Measurements from ENCODE around the gene P2RX5. TPM values are rescaled to one million over a fixed set of nuclear protein-coding genes. Genes with fewer than 3 reads are reported as not detected.
A peak's percentile ranks its signal among the peaks of the same experiment; 100 is the strongest.

P2RX5 gene
- polyA plus RNA-seq, 1 donor (not counting 4 experiments of a cell fraction or from before 2014, with no cell fraction given), result 0.43 TPM

GRCh38 chr17:3669085-3669347 lies 26.9 kb downstream of the P2RX5 start:
- Histone ChIP-seq H3K9me3 (ENCODE audit: control insufficient read depth, low read depth, low read length) (no peaks in the 10 kb centered on the region), H3K27ac (ENCODE audit: control insufficient read depth, insufficient read depth, low read length) (peak overlapping the region; percentile 83), H3K4me1 (ENCODE audit: control insufficient read depth, extremely low read depth, insufficient read depth, low read length) (peaks cover 30% of the 10 kb centered on the region), H3K27me3 (ENCODE audit: control insufficient read depth, extremely low read depth, insufficient read depth, low read length) (no peaks in the 10 kb centered on the region), H2AFZ (ENCODE audit: control insufficient read depth, low read length) (peak overlapping the region; percentile 83), H3K9me1 (ENCODE audit: control insufficient read depth, extremely low read depth, insufficient read depth, low read length) (peaks cover 5% of the 10 kb centered on the region), H3K36me3 (ENCODE audit: control insufficient read depth in 2 of 2, extremely low read depth in 1 of 2, insufficient read depth in 2 of 2, low read length in 2 of 2) (peaks cover 11 to 27% of the 10 kb centered on the region in 2 experiments), H3K4me3 (ENCODE audit: control insufficient read depth in 2 of 3, extremely low read depth in 1 of 3, insufficient read depth in 2 of 3, low read depth in 1 of 3, low read length in 3 of 3) (peak overlapping the region; percentile 96 to 99 (median 98)), H3K4me2 (ENCODE audit: control insufficient read depth, extremely low read depth, insufficient read depth, low read depth, low read length) (peak overlapping the region; percentile 98), H3K79me2 (ENCODE audit: control insufficient read depth, insufficient read depth, low read length) (peaks cover 50% of the 10 kb centered on the region), H3K9ac (ENCODE audit: control insufficient read depth, extremely low read depth, insufficient read depth, low read length) (peak overlapping the region; percentile 96), H4K20me1 (ENCODE audit: control insufficient read depth, extremely low read depth, insufficient read depth, low read length) (peaks cover 12% of the 10 kb centered on the region)
- dilution Hi-C loops (cut with MboI; ENCODE audit: extremely low pct_ligation_motif_present, low sequenced_read_pairs), result no loop called here
- TF ChIP-seq CTCF (optimal IDR thresholded peaks at IDR 0.05 in 1 of 3, IDR thresholded peaks at IDR 0.05 in 1 of 3, conservative IDR thresholded peaks at IDR 0.05 in 1 of 3; ENCODE audit: extremely low read depth in 1 of 3, insufficient read depth in 2 of 3, low read length in 3 of 3) (no peak), EZH2 (IDR thresholded peaks at IDR 0.05; ENCODE audit: low read length) (no peak)
- FAIRE-seq, result no peak
- no peak for DNase-seq (ENCODE audit: low read depth, low spot score)

- Histone ChIP-seq H3K4me1 (ENCODE audit: control insufficient read depth, extremely low read depth, insufficient read depth, low read length) (peaks cover 30% of the 10 kb centered on the region), H2AFZ (ENCODE audit: control insufficient read depth, low read length) (peak within 1 kb of the TSS; percentile 83), H3K27ac (ENCODE audit: control insufficient read depth, insufficient read depth, low read length) (peak within 1 kb of the TSS; percentile 88), H3K79me2 (ENCODE audit: control insufficient read depth, insufficient read depth, low read length) (peaks cover 50% of the 10 kb centered on the region), H3K36me3 (ENCODE audit: control insufficient read depth in 2 of 2, extremely low read depth in 1 of 2, insufficient read depth in 2 of 2, low read length in 2 of 2) (peaks cover 16 to 31% of the 10 kb centered on the region in 2 experiments), H3K9me3 (ENCODE audit: control insufficient read depth, low read depth, low read length) (no peaks in the 10 kb centered on the region), H4K20me1 (ENCODE audit: control insufficient read depth, extremely low read depth, insufficient read depth, low read length) (peaks cover 12% of the 10 kb centered on the region), H3K9me1 (ENCODE audit: control insufficient read depth, extremely low read depth, insufficient read depth, low read length) (peaks cover 5% of the 10 kb centered on the region), H3K27me3 (ENCODE audit: control insufficient read depth, extremely low read depth, insufficient read depth, low read length) (no peaks in the 10 kb centered on the region), H3K4me3 (ENCODE audit: control insufficient read depth in 2 of 3, extremely low read depth in 1 of 3, insufficient read depth in 2 of 3, low read depth in 1 of 3, low read length in 3 of 3) (peak within 1 kb of the TSS; percentile 96 to 99 (median 98)), H3K9ac (ENCODE audit: control insufficient read depth, extremely low read depth, insufficient read depth, low read length) (peak within 1 kb of the TSS; percentile 96), H3K4me2 (ENCODE audit: control insufficient read depth, extremely low read depth, insufficient read depth, low read depth, low read length) (peak within 1 kb of the TSS; percentile 100)
- FAIRE-seq (peak; percentile 26), DNase-seq (ENCODE audit: low read depth, low spot score) (peak; percentile 90)
- dilution Hi-C loops (cut with MboI; ENCODE audit: extremely low pct_ligation_motif_present, low sequenced_read_pairs), result no loop called here
- TF ChIP-seq CTCF (optimal IDR thresholded peaks at IDR 0.05 in 1 of 3, IDR thresholded peaks at IDR 0.05 in 1 of 3, conservative IDR thresholded peaks at IDR 0.05 in 1 of 3; ENCODE audit: extremely low read depth in 1 of 3, insufficient read depth in 2 of 3, low read length in 3 of 3), result peak in 1 of 3 experiments; percentile 5
- TF ChIP-seq EZH2 (IDR thresholded peaks at IDR 0.05; ENCODE audit: low read length), result no peak
These were observed 27.5 kb downstream of the P2RX5 start, which contains the start of the genes EMC6 and TAX1BP3 for GRCh38 chr17:3668279-3669084. TSS of gene EMC6 (plus strand) at chr17:3668812. CDS start at chr17:3669147, 335 bp downstream. TSS of gene TAX1BP3 (minus strand) at chr17:3668578. CDS start at chr17:3668526, 52 bp downstream.

Measured in keratinocyte (primary cell).